NCI-H2196 (cell line): ENCODE results near the gene ZNF430.
"Not testable (repeated sequence)": the region's sequence is repeated elsewhere in the genome, so short reads cannot be mapped to it uniquely, and the experiment has no call there.

ENCODE experiments used
- DNase-seq: peaks from one replicate; lab custom pipeline; 2025; ENCODE audit not compliant: unreplicated experiment; lab: John Stamatoyannopoulos, UW

The ZNF430 gene

DNA sequence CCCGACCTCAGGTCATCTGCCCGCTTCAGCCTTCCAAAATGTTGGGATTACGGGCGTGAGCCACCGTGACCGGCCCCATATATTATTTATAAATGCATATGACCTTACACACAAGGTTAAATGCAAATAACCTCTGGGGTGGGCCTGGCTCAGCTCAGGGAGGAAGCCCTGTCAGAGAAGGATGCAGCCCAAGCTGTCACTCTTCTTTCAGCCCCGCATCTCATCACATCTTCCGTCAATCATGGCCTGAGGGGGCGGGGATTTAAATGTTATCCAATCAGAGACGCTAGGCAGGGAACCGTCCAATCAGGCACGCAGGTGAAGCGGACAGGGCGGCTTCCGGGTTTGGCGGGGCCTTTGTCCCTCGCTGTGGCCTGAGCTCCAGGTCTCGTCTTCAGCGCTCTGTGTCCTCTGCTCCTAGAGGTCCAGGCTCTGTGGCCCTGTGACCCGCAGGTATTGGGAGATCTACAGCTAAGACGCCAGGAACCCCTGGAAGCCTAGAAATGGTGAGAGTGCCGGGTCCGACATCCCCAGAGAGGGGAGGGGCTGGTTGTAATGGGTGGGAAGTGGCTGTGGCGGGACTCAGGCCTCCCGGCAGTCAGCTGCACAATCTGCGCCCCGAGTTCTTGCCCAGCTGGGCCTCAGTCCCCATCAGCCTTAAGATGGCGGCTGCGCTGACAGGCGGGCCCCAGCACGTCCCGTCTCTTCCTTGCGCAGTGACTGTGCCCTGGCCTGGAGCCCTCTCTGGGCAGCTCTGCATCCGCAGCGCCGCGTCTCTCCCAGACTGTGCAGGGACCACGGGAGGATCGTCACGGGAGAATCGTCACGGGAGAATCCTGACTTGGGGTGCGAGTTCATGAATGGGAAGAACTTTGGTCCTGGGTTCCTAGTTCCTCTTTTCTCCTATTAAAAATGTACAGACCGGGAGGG lies at the start of gene ZNF430:
ZNF430 (plus strand) TSS at position 360 of the 930 bp plus-strand sequence; CDS start at position 504, 144 bp downstream.
- DNase-seq, result peak; percentile 94

DNA sequence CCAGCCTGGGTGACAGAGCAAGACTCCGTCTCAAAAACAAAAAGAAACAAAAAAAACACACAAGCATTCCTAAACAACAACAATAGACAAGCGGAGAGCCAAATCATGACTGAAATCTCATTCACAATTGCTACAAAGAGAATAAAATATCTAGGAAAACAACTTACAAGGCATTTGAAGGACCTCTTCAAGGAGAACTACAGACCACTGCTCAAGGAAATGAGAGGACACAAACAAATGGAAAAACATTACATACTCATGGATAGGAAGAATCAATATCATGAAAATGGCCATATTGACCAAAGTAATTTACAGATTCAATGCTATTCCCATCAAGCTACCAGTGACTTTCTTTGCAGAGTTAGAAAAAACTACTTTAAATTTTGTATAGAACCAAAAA lies 27.7 kb upstream of the ZNF430 start:
- DNase-seq, result not testable (repeated sequence)

DNA sequence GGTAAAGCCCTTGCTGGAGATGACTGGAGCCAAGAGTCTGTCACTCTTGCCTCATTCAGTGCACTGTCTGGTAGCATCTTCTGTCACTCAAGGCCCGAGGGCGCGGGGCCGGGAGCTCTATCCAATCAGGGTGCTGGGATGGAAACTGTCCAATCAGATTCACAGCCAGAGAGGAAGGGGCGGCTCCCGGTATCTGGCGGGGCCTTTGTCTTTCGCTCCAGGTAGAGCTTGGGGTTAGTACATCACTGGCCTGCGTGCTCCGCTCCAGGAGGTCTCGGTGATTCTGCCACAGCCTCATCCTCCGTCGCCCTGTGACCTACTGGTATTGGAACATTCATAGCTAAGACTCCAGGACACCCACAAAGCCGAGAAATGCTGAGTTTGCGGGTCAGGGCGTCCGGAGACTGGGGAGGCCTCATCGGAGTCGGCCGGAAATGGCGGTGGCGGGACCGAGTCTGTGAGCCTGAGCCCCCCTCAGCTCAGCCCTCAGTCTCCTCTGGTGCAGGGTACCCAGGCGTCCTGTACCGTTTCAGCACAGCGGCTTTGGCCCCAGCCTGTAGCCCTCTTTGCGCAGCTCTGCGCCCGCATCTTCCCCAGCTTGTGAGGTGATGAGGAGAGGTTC lies 20.6 kb upstream of the ZNF430 start:
- no peak for DNase-seq

DNA sequence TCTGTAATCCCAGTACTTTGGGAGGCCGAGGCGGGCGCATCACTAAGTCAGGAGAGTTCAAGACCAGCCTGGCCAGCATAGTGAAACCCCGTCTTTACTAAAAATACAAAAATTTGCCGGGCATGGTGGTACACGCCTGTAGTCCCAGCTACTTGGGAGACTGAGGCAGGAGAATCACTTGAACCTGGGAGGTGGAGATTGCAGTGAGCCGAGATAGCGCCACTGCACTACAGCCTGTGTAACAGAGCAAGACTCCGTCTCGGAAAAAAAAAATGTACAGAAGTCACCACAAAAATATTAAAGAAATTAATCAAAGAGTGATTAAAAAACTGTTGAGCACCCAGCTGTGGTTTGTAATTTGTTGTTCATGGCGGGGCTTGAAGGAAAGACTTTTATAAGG lies 781 bp downstream of the ZNF430 start:
- not testable (repeated sequence) for DNase-seq

DNA sequence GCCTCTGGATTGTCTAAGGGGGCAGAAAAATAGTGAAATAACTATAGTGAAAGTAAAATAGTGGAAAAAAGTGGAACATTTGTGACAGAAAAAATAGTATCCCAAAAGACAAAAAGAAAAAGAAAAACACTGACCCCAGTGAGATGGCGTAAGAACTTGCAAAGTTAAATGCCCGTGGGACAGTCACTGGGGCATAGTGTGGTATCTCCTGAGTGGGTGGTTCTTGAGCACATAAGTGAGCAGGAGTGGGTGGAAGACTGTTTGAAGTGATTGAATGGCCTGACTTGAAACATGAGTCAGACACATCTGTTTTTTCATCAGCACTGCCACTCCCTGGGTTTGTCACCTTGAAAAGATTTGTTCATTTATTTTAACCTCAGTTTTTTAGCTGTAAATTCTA lies 2.5 kb downstream of the ZNF430 start:
- DNase-seq, result no peak

DNA sequence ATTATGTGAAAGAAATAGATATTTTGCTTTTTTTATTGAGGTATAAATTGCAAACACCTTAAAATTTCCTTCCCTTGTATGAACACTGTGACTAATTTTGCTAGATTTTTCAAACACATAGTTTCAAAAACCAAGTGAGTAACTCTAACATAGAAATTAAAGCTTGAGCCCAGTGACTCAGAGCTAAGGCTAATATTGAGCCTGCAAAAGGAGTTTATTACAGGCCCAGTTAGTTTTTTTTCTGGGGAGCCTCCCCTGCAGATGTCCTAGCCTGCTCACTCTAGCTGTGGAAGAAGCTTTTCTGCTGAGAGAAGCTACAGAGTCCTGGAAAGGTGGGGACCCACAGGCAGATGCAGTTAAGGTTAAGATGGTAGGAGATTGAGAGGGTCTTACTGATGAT lies 3.4 kb downstream of the ZNF430 start:
- no peak for DNase-seq

DNA sequence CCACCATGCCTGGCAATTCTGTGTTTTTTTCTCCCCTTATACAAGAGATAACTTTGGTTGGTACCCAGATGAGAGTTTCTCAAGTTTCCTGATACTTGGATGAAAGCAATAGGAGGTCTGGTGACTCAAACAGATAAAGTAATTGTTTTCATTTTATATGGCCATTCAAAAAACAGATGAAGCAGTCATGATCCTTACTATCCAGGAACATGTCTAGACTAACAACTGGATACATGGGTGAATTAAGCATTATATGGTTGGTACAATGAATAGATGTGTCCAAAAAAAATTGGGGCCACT lies 8.5 kb downstream of the ZNF430 start:
- no peak for DNase-seq

DNA sequence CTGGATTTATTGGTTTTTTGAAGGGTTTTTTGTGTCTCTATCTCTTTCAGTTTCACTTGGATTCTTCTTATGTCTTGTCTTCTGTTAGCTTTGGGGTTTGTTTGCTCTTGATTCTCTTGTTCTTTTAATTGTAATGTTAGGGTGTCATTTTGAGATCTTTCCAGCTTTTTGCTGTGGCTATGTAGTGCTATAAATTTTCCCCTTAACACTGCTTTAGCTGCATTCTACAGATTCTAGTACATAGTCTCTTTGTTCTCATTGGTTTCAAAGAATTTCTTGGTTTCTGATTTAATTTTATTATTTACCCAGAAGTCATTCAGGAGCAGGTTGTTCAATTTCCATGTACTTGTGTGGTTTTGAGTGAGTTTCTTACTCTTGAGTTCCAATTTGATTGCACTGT lies 24.6 kb downstream of the ZNF430 start:
- DNase-seq, result no peak

DNA sequence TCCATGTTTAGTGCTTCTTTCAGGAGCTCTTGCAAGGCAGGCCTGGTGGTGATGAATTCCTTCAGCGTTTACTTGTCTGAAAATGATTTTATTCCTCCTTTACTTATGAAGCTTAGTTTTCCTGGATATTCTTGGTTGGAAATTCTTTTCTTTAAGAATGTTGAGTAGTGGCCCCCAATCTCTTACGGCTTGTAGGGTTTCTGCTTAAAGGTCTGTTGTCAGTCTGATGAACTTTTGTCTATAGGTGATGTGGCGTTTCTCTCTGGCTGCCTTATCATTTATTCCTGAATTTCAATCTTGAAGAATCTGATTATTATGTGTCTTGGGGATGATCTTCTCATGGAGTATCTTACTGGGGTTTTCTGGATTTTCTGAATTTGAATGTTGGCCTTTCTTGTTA lies 26.0 kb downstream of the ZNF430 start:
- no peak for DNase-seq

DNA sequence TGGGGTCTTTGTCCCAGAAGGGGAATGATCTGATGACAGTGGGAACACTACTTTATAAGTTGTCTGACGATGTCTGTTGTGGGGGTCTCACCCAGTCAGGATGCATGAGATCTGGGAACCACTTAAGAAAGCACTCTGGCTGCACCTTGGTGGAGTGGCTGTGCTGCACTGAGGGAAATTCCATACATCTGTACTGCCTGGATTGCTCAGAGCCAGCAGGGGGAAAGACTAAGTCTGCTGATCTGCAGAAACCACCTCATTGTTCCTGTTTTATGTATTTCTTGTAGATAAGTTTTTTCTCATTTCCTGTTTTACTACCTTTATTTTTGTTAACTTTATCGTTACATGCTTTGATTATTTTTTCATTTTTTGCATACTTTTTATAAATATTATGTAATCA lies 27.3 kb downstream of the ZNF430 start:
- no peak for DNase-seq

DNA sequence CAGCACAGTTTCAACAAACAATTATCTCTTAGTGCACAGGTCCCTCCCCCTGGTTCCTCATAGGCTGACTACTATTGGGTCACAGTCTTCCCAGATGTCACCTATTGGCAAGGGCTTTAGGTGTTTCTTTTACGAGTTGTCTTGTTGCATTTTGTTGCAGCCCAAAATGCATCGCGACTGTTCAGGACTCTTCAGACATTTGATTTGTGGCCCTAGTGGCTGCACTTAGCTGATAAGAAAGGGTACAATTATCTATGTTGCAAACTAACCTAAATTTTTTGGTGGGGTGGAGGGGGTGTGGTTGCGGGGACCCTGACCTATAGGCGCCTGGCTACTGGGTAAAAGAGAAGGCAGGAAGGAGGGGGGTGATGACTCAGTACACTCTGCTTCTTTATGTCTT lies 32.4 kb downstream of the ZNF430 start:
- no peak for DNase-seq

DNA sequence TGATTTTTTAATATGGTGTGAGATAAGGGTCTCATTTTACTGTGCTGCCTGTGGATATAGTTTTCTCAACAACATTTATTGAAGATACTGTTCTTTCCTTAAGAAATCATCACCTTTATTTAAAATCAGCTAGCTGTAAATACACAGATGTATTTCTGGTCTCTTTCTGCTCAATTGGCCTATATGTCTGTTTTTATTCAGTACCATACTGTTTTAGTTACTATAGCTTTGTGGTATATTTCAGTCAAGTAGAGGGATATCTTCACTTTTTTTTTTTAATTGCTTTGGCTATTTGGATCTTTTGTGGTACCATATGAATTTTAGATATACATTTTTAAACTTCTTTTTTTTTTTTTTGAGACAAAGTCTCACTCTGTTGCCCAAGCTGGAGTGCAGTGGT lies 44.9 kb downstream of the ZNF430 start:
- no peak for DNase-seq

DNA sequence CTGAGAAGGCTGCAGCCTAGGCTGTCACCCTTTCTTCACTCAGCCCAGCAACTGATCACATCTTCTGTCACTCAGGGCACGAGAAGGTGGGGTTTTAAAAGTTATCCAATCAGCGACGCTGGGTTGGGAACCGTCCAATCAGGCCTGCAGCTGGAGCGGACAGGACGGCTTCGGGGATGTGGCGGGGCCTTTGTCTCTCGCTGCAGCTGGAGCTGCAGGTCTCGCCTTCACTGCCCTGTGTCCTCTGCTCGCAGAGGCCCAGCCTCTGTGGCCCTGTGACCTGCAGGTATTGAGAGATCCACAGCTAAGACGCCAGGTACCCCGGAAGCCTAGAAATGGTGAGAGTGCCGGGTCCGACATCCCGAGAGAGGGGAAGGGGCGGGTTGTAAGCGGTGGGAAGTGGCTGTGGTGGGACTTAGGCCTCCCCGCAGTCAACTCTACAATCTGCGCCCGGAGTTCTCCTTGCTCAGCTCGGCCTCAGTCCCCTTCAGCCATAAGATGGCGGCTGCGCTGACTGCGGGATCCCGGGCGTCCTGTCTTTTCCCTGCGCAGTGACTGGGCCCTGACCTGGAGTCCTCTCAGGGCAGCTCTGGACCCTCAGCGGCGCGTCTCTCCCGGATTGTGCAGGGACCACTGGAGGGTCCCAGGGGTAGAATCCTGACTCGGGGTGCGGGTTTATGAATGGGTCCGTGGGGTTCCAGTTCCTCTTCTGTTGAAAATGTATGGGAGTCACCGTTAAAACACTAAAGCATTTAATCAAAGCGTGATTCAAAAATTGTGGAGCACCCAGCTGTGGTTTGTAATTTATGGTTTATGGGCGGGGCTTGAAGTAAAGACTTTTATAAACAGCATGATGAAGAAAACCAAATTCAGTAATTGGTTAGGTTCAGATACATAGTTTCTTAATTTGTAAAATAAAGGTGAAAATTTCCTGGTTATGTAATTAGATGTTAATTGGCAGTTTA lies 61.8 kb downstream of the ZNF430 start, which contains the start of gene ZNF714:
ZNF714 (plus strand) TSS at position 193 of the 965 bp plus-strand sequence. CDS start 16,066 bp downstream, outside the sequence.
- DNase-seq, result peak; percentile 95

DNA sequence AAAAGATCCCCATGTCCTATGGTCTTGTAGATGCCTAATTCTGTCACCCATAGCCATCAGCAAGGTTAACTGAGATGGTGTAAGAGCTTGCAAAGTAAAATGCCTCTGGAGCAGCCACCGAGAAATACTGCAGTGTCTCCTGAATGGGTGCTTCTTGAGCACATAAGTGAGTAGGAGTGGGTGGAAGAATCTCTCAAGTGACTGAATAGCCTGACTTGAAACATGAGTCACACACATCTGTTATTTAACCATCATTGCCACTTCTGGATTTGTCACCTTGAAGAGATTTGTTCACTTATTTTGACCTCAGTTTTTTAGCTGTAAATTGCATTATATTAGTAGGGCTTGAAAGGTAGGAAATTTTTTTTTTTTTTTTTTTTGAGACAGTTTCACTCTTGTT lies 63.9 kb downstream of the ZNF430 start:
- no peak for DNase-seq

DNA sequence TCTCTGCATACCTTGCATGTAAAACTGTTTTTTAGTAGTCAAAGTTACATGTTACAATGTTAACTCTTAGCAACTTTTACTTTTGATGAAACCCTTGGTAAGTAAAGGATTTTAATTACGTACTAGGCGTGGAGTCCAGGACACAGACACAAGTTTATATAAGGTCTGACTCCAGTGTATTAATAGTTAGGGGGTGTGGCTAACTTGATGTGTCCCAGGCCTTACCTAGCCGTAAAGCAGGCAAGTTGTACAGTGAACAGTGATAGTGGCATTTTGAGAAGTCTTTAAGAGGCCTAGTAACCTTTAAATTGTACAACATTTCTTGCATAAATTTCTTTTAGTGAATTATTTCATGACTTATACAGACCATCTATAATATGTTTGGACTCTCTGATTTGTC lies 67.4 kb downstream of the ZNF430 start:
- no peak for DNase-seq

DNA sequence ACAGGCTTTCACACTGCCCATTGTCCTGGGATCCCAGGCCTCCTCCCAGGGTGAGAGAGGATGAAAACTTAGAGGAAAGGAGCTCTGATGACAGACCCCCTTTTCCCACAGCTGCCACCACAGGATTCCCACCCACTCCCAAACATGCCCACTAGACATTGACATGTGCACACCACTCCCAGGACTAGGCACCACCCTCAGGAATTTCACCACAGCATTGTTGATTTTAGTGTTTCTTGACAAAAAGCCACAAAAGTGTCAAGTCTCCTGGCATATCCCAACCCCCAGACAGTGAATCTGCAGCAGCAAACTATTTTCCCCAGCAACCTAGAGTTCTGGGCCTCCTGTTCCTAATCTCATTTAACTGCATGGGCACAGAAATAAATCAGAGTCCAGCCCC lies 71.7 kb downstream of the ZNF430 start:
- DNase-seq, result no peak

DNA sequence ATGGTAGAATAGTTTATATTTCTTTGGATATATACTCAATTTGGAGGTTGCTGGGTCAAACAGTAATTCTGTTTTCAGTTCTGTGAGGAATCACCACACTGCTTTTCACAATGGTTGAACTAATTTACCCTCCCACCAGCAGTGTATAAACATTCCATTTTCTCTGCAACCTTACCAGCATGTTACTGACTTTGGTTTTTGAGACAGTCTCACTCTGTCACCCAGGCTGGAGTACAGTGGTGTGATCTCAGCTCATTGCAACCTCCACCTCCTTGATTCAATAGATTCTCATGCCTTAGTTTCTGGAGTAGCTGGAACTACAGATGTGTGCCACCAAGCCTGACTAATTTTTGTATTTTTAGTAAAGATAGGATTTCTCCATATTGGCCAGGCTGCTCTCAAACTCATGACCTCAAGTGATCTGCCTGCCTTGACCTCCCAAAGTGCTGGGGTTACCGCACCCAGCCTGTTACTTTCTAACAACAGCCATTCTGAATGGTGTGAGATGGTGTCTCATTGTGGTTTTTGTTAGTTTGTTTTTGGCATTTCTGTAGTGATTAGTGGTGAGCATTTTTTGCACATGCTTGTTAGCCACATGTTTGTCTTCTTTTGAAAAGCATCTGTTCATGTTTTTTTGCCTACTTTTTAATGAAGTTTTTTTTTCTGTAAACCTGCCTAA lies 74.0 kb downstream of the ZNF430 start:
- DNase-seq, result no peak

DNA sequence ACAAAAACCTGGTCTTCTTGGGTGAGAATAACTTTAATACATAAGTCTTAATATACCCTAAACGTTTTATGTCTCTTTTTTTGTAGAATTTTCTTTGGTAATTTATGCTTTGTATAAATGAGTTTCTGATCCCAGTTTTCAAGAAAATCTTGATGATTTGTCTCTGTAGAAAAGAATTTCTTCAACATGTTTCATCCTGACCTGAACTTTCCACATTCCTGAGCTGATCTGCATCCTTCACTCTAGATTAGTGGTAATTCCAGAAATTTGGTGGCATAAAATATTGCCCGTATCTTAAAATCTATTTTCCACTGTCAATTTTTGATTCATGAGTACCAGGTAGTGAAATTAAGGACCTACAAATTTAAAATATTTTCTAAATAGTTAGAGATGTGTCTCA lies 77.8 kb downstream of the ZNF430 start:
- DNase-seq, result no peak

DNA sequence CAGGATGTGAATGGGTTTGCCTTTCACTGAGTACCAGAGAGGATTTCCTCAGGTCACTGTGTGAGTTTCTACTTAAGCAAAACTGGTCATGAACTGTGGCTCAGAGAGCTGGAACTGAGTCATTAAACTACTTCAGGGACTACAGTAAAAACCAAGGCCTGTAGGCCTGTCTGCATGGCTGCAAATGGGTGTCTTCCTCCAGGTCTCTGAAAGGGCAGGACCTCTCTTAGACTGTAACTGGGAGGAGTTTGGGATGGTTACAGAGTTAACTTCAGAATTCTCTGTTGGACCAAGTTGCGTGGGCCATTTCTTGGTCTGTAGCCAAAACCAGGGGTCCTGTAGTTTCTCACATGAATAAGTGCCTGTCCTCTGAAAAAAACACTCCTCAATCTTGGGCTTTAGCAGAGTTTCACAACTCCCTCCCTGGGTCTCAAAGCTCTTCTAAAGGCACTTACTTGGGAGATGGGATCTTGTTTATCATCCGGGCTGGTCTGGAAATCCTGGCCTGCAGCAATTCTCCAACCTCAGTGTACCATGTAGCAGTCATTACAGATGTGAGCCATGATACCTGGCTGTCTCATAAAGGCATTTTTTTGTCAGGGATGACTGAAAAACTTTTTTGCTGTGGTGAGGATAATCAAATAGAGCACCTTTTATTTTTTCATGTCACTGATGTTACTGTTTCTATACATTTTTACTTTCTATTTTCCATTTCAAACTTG lies 81.2 kb downstream of the ZNF430 start:
- DNase-seq, result no peak

DNA sequence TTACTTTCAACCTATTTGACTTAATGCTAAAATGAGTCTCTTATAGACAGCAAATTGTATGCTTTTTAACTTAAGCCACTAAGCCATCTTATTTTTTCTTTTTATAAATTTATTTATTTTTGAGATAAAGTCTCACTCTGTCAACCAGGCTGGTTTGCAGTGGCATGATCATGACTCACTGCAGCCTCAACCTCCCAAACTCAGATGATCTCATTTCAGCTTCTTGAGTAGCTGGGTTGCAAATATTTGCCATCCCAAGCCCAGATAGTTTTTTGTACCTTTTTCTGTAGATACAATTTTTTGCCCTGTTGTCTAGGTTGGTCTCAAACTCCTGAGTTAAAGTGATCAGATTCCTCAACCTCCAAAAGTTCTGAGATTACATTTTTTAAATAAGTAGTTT lies 88.7 kb downstream of the ZNF430 start:
- DNase-seq, result no peak
